ENCODE data around the gene CSRNP2. TPM values are rescaled to one million over a fixed set of nuclear protein-coding genes. Genes with fewer than 3 reads are reported as not detected.

Gene CSRNP2
- total RNA-seq, 2 experiments from 2014 or later: 11.7 to 30.1 TPM

- CTCF ChIA-PET (ENCODE audit: unreplicated experiment): no interaction called here
- H2AFZ ChIP-seq (ENCODE audit: low read length): no peak overlapping the region
- no peaks in the 10 kb centered on the region for H4K20me1 ChIP-seq (ENCODE audit: insufficient read depth, low read length)
- no peak overlapping the region for H3K27ac ChIP-seq (ENCODE audit: low read depth, low read length, poor library complexity, severe bottlenecking)
- H3K9me3 ChIP-seq (ENCODE audit: low read length): no peaks in the 10 kb centered on the region
- H3K4me2 ChIP-seq (ENCODE audit: low read length): no peak overlapping the region
- peaks cover 76% of the 10 kb centered on the region for H3K36me3 ChIP-seq (ENCODE audit: insufficient read depth, low read length)
- no TSS peak for BruUV-seq (replicated peaks)
- POLR2A ChIA-PET: interaction anchor here (0.8 kb wide), 1 partner anchor 10 kb away, joined by 3 read pairs; no protein-coding TSS in a partner anchor
- no peak for TF ChIP-seq CTCF (conservative IDR thresholded peaks at IDR 0.05; ENCODE audit: low read length)
- TF ChIP-seq EZH2phosphoT487 (IDR thresholded peaks at IDR 0.05; ENCODE audit: borderline replicate concordance, low read depth, low read length): no peak
- DNase-seq (ENCODE audit: low spot score): no peak
- H3K4me3 ChIP-seq (ENCODE audit: low read depth, low read length, poor library complexity, severe bottlenecking): no peak overlapping the region
- no peaks in the 10 kb centered on the region for H3K9me2 ChIP-seq (ENCODE audit: insufficient read depth, low read length)
- intact Hi-C loops (cut with micrococcal nuclease; ENCODE audit: unreplicated experiment): no loop called here
- H3K79me2 ChIP-seq (ENCODE audit: insufficient read depth, low read depth, low read length): no peaks in the 10 kb centered on the region
- H3K4me1 ChIP-seq (ENCODE audit: insufficient read depth, low read length, poor library complexity, severe bottlenecking): no peaks in the 10 kb centered on the region
These were observed 16.2 kb downstream of the CSRNP2 start for GRCh38 chr12:51067229-51067628.

DNA sequence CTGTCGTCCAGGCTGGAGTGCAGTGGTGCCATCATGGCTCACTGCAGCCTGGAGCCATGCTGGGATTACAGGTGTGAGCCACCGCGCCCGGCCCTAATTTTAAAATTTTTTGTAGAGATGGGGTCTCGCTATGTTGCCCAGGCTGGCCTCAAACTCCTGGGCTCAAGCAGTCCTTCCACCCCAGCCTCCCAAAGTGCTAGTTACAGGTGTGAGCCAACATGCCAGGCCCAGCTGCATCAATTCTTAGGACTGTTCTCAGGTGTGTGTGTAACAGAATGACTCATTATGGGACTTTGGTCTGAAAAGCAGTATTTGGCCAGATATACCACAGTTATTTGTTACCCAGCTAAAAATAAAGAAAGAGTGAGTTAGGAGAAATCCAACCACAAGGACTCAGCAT, 17.9 kb downstream of the CSRNP2 start:
- no peak overlapping the region for H3K27ac ChIP-seq (ENCODE audit: low read depth, low read length, poor library complexity, severe bottlenecking)
- no peaks in the 10 kb centered on the region for H4K20me1 ChIP-seq (ENCODE audit: insufficient read depth, low read length)
- ChIA-PET CTCF (ENCODE audit: unreplicated experiment) (no interaction called here), POLR2A (interaction anchor here (0.6 to 0.7 kb wide), 3 partner anchors 11 to 90 kb away, joined by 4 read pairs; no protein-coding TSS in a partner anchor)
- no peaks in the 10 kb centered on the region for H3K9me2 ChIP-seq (ENCODE audit: insufficient read depth, low read length)
- peaks cover 76% of the 10 kb centered on the region for H3K36me3 ChIP-seq (ENCODE audit: insufficient read depth, low read length)
- no peak overlapping the region for H3K4me3 ChIP-seq (ENCODE audit: low read depth, low read length, poor library complexity, severe bottlenecking)
- TF ChIP-seq EZH2phosphoT487 (IDR thresholded peaks at IDR 0.05; ENCODE audit: borderline replicate concordance, low read depth, low read length) (no peak), CTCF (conservative IDR thresholded peaks at IDR 0.05; ENCODE audit: low read length) (no peak)
- no TSS peak for BruUV-seq (replicated peaks)
- no peaks in the 10 kb centered on the region for H3K9me3 ChIP-seq (ENCODE audit: low read length)
- no peak overlapping the region for H2AFZ ChIP-seq (ENCODE audit: low read length)
- H3K4me1 ChIP-seq (ENCODE audit: insufficient read depth, low read length, poor library complexity, severe bottlenecking): no peaks in the 10 kb centered on the region
- no peak for DNase-seq (ENCODE audit: low spot score)
- no peak overlapping the region for H3K4me2 ChIP-seq (ENCODE audit: low read length)
- no peaks in the 10 kb centered on the region for H3K79me2 ChIP-seq (ENCODE audit: insufficient read depth, low read depth, low read length)
- intact Hi-C loops (cut with micrococcal nuclease; ENCODE audit: unreplicated experiment): no loop called here

GRCh38 chr12:51062631-51063397, 20.6 kb downstream of the CSRNP2 start:
- POLR2A ChIA-PET: interaction anchor here (0.6 to 2.2 kb wide), 5 partner anchors 8 to 264 kb away, joined by 3 to 7 read pairs (median 3); no protein-coding TSS in a partner anchor
- no peak overlapping the region for H2AFZ ChIP-seq (ENCODE audit: low read length)
- H3K79me2 ChIP-seq (ENCODE audit: insufficient read depth, low read depth, low read length): no peaks in the 10 kb centered on the region
- no TSS peak for BruUV-seq (replicated peaks)
- intact Hi-C loops (cut with micrococcal nuclease; ENCODE audit: unreplicated experiment): no loop called here
- H3K4me1 ChIP-seq (ENCODE audit: insufficient read depth, low read length, poor library complexity, severe bottlenecking): no peaks in the 10 kb centered on the region
- CTCF ChIA-PET (ENCODE audit: unreplicated experiment): no interaction called here
- H4K20me1 ChIP-seq (ENCODE audit: insufficient read depth, low read length): no peaks in the 10 kb centered on the region
- peaks cover 94% of the 10 kb centered on the region for H3K36me3 ChIP-seq (ENCODE audit: insufficient read depth, low read length)
- H3K4me2 ChIP-seq (ENCODE audit: low read length): no peak overlapping the region
- TF ChIP-seq EZH2phosphoT487 (IDR thresholded peaks at IDR 0.05; ENCODE audit: borderline replicate concordance, low read depth, low read length) (no peak), CTCF (conservative IDR thresholded peaks at IDR 0.05; ENCODE audit: low read length) (no peak)
- no peak overlapping the region for H3K27ac ChIP-seq (ENCODE audit: low read depth, low read length, poor library complexity, severe bottlenecking)
- DNase-seq (ENCODE audit: low spot score): no peak
- no peak overlapping the region for H3K4me3 ChIP-seq (ENCODE audit: low read depth, low read length, poor library complexity, severe bottlenecking)
- no peaks in the 10 kb centered on the region for H3K9me2 ChIP-seq (ENCODE audit: insufficient read depth, low read length)
- no peaks in the 10 kb centered on the region for H3K9me3 ChIP-seq (ENCODE audit: low read length)

Data from OCI-LY7 (cell line).